Measurements from ENCODE around the gene ARL16.
A peak's percentile ranks its signal among the peaks of the same experiment; 100 is the strongest.

Gene ARL16

GRCh38 chr17:81690549-81690948 is 7.0 kb upstream of the ARL16 start:
- no peak overlapping the region for H3K27ac ChIP-seq
- TF ChIP-seq CTCF (conservative IDR thresholded peaks at IDR 0.05) (no peak), ZFX (IDR thresholded peaks at IDR 0.05) (no peak)

- H3K27ac ChIP-seq, result no peak overlapping the region
- TF ChIP-seq ZFX (IDR thresholded peaks at IDR 0.05) (no peak), CTCF (conservative IDR thresholded peaks at IDR 0.05) (no peak)
These were observed 6.5 kb upstream of the ARL16 start for GRCh38 chr17:81690066-81690465.

GRCh38 chr17:81688616-81689015 is 5.0 kb upstream of the ARL16 start:
- TF ChIP-seq ZFX (IDR thresholded peaks at IDR 0.05) (no peak), CTCF (conservative IDR thresholded peaks at IDR 0.05) (no peak)
- H3K27ac ChIP-seq, result no peak overlapping the region

GRCh38 chr17:81687770-81688541 is 4.4 kb upstream of the ARL16 start:
- H3K27ac ChIP-seq, result no peak overlapping the region

GRCh38 chr17:81686614-81687013 is 3.0 kb upstream of the ARL16 start:
- H3K27ac ChIP-seq, result no peak overlapping the region
- TF ChIP-seq CTCF (conservative IDR thresholded peaks at IDR 0.05) (no peak), ZFX (IDR thresholded peaks at IDR 0.05) (no peak)

More at GRCh38 chr17:81687770-81688541, 4.4 kb upstream of the ARL16 start:
- TF ChIP-seq CTCF (conservative IDR thresholded peaks at IDR 0.05) (no peak), ZFX (IDR thresholded peaks at IDR 0.05) (no peak)

GRCh38 chr17:81685108-81685507 is 1.5 kb upstream of the ARL16 start:
- peak overlapping the region; percentile 93 for H3K27ac ChIP-seq
- TF ChIP-seq CTCF (conservative IDR thresholded peaks at IDR 0.05) (no peak), ZFX (IDR thresholded peaks at IDR 0.05) (no peak)

- TF ChIP-seq ZFX (IDR thresholded peaks at IDR 0.05) (peak; percentile 8; the same call in 1 of the 2 replicates), CTCF (conservative IDR thresholded peaks at IDR 0.05) (no peak)
These were observed 880 bp upstream of the ARL16 start for GRCh38 chr17:81684442-81684911.

More at GRCh38 chr17:81684442-81684911, 880 bp upstream of the ARL16 start:
- H3K27ac ChIP-seq, result peak overlapping the region; percentile 93

All from C4-2B (cell line).